SH-SY5Y (cell line): ENCODE data around the gene AMH.

Experiments
- GATA2 ChIP-seq: IDR thresholded peaks from 2 replicates; pipeline ENCODE4 v1.6.1; 2011; ENCODE audit warnings: mild to moderate bottlenecking, low read depth, low read length
- GATA3 ChIP-seq: IDR thresholded peaks from 2 replicates; pipeline ENCODE4 v1.6.1; 2011; ENCODE audit warnings: low read depth, mild to moderate bottlenecking, low read length, moderate library complexity

- TF ChIP-seq GATA3: no peak
- no peak for TF ChIP-seq GATA2
Measured at GRCh38 chr19:2287585-2288337, 38.6 kb downstream of the AMH start.
